HG03103 (cell line): ENCODE results near the gene KRT80.

Source experiments
- ATAC-seq: cut with Tn5 transposase; IDR thresholded peaks from one replicate; pipeline ENCODE4 v1.9.1; 2021; ENCODE audit warnings: low read depth; ENCODE audit not compliant: unreplicated experiment

Gene KRT80

DNA sequence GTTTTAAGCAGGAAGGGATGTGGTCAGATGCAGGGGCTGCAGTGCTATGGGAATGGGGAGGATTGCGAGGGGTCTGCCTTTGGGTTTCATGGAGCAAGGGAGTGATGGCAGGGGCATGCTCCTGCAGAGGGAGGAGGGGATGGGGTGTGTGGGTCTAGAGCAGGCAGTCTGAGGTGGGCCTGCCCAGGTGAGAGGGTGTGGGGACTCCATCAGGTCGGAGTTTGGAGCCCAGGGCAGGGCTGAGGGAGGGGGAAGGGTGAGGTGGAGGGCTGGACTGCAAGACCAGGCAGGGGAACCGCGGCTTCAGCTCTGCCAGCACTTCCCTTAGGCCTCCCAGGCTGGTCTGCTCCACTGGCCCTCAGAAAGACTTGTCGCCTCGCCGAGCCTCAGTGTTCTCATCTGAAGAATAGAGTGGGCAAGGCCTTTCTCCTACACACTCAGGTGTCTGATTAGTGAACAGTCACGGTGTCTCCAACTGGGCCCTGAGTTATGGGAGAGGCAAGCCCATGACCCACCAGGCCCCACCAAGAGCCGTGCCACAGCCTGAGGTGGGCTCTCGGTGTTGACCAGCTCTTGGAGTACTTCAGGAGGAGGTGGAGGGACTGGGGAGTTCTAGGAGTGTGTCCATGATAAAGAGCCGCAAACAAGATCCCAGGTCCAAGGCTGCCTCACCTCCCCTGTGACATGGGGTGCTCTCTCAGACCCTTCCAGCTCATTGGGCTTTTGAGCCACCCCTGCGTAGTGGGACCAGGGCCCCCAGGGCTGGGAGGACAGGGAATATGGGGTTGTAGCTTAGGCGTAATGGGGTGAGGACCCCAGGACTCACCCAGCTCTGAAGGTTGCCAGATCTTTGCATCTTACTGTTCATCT is 20.1 kb upstream of the KRT80 start:
- ATAC-seq = no peak

DNA sequence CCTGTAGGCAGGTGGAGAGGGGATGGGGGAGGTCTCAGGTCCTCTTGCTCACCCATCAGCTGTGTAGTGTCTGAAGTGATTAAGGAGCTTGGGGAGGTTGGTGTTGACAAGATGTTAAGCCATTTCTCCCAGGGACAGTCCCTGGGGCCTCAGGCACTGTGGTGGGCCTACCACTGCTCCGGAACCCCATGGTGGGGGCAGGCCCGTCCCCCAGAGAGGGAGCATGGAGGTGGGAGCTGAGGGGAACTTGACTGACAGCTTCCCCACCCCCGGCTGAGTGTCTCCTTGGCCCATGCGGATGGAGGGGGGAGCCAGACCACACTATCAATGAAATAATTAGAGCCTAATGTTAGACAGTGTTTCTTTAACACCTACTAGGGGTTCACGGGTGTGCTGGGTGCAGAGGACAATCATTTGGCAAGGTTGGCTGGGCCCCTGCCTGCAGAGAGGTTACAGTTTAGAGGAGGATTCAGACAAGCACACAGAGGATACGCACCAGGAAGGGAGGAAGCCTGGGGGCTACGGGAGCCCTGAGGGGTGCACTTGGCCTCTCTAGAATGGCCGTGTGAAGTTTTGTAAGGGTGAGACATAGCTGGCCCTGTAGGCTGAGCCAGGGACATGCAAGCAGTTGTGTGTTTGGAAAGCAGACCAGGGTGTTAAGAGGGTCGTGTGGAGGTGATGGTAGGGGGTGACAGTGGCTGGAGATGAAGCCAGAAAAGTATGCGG is 19.3 kb upstream of the KRT80 start:
- ATAC-seq = no peak

DNA sequence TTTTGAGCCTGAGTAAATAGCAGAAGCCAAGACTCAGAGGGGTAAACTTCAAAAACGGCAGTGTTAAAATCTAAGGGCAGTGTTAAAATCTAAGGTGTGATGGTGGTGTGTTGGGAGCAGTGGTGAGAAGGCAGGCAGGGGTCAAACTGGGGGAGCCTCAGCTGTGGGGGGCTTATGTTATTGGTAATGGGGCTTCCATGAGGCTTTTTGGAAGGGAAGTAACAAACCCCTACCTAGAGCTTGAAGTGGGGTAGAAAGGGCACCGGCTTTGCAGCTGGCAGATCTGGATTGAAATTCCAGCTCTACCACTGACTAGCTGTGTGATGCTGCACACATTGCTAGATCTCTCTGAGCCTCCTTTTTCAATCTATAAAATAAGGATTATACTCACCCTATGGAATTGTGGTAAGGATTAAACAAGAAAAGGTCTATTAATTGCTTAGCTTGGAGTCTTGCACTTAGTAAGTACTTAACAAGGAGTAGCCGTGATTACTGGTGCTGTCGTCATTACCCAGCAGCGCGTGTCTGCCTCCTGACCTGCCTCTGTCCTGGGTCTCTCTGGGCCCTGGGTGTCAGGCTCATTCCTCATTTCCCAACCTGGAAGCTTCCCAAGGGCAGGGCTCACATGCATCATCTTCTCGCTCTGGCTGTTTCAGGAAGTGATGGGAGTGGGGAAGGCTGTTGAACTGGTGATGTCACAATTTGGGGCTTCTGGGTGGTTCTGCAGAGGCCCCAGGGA is 18.5 kb upstream of the KRT80 start:
- no peak for ATAC-seq

DNA sequence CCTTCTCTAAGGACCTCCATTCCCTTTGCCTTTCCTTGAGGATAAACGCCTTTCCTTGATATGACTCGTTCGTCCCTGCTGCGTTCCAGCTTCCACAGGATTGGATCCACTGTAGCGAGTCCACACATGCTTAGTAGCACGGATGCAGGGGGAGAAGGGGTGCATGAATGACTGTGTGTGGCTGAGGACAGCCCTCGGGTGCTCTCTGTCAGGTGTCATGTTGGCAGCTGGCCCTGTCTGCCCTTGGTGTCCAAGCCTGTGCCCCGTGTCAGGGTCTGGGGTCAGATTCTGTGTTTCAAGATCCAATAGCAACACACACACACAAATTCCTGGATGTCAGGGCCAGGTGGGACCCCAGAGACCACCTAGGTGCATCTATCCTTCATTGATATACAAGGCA is 17.5 kb upstream of the KRT80 start:
- no peak for ATAC-seq

DNA sequence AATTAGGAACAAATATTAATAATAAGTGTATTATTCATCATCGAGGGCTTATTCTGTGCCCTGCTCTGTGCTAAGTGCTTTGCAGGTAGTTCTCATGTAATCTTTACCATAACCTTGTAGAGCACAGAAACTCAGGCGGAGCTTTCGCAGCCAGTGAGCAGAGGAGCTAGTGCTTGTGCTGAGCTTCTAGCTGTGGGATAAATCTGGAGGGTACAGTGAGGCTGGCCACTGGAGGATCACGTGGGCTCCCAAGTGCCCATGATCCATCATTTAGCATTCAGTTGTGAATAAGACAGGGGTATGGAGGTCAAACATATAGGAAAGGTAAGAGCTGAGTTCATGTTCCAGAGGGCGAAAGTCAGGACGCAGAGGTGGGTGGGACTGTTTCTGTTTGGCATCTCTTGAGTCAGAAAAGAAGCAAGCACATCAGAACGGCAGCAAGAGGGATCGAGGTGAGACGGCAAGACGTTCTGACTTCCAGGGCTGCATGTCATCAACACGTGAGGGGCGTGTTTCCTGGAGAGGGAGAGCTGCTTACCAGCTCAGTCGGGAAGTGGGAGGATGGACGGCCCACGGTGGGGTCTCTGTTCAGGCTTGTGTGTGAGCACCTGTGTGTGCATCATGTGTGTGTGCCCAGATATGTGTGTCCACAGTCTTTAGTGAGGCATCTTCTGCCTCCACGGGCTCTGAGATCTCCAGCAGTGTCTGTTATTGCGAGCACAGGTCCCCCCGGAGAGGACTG is 16.8 kb upstream of the KRT80 start:
- ATAC-seq = no peak

DNA sequence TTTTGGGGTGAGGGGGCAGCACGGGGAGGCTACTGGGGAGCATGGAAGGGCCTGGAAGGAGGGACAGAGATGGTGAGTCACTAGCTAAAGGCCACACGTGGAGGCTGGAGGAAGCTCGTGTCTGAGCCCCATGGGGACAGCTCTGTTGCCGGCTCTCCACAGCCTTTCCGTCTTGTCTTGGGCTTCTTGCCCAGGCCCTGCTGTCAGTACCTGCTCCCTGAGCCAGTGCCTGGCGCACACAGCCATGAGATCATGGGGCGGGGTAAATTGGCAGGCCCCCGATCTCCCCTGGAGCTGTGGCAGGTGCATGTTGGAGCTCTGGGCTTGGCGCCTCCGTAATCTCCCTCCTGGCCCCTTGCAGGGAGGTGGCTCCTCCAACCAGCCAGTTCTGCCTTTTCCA is 16.1 kb upstream of the KRT80 start:
- no peak for ATAC-seq

DNA sequence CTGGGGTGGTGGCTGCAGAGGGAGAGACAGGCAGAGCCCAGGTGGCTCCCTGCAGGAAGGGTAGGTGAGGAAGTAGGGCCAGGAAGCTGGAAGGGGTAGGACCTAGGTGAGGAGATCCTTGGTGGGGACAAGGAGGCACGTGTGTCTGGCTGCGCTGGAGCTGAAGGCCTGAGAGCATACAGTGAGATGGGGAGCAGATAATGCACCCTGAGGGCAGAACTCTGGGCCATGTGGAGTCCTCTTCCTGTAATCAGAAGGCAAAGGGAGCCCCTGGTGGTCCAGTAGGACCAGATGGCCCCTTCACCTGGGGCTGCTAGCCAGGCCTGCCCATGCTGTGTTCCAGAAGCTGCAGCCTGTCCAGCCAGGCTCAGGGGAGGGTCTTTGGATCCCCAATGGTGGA is 15.3 kb upstream of the KRT80 start:
- no peak for ATAC-seq

DNA sequence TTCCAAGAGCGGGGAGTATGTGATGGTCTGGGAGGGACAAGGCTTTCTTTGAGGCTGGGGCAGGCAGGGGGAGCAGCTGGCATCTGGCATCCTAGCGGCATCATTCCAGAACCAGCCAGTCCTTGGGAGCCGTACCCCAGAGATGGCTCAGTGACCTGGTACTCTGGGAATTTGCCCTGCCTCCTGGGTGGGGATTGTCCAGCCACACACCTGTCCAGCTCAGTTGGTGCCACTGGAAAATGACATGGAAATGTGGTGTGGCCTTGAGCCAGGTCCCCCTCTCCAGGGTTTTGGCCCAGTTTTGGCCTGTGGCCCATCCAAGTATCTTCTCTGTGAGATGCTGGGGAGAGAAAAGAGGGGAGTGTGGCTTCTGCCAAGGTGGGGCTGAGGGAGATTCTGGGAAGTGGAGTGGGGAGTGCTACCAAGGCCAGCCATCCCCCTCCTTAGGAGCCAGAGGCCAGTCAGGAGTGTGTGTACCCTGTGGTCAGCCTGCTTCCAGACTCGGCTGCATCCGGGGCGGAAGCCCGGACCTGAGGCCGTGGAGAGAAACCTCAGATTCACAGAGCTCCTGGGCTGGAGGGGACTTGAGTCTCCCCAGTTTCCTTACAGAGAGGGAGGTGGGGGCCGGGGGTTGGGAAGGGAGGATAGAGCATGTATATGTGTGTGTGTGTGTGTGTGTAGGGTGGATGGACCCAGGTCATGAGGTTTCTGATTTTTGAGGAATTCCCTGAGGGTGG is 14.7 kb upstream of the KRT80 start:
- no peak for ATAC-seq

DNA sequence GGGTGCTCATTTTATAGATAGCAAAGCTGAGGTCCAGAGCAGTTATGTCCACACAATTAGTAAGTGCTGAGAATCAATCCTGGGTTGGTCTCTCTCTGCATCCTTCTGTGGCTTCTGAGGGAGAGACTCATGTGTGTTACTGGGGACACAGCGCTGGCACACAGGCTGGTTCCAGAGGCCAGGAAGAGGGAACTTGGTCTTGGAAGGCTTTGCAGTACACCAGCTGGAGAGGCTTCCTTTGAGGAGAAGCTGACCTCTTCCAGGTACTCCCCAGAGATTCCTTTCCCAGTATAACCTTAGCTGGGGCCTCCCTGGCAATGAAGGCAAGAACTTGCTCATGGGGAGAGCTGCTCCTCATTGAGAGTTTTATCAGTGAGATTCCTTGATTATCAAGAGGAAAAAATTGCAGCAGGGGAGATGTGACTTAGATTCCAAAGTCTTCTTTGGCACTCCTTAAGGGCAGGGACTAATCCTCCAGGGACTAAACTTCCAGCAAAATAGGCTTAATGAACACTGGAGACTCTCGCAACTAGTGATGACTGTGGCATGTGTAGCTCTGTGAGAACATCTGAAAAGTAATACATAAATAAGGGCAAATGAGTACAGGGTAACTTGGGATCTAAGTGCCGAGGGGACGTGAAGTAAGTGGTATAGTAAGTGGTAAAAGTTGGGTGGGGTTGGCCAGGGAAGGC is 13.9 kb upstream of the KRT80 start:
- no peak for ATAC-seq

DNA sequence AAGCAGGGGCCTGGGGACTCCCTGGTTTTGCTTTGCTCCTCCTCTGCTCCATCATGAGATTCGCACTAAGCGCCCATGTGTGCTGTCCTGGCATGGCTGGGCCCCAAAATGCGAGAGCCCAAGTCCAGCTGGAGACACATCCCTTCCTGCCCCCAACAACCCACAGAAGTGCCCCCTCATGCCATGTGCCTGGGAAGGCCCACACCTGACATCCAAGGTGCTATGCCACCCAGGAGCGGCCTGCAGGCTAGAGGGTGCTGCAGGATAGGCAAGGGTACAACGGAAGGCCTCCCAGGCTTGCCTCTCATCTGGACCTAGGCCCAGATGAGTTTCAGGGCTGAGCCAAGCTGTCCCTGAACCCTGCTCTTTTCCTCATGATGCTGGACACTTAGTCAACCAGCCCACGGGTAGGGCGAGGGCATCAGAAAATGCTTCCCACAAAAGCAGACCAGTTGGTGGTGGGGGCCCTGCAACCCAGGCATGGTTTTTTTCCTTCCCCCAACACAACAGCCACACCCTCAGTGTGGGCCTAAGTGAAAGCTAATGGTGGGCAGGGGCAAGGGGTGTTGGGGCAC is 13.2 kb upstream of the KRT80 start:
- ATAC-seq = no peak

DNA sequence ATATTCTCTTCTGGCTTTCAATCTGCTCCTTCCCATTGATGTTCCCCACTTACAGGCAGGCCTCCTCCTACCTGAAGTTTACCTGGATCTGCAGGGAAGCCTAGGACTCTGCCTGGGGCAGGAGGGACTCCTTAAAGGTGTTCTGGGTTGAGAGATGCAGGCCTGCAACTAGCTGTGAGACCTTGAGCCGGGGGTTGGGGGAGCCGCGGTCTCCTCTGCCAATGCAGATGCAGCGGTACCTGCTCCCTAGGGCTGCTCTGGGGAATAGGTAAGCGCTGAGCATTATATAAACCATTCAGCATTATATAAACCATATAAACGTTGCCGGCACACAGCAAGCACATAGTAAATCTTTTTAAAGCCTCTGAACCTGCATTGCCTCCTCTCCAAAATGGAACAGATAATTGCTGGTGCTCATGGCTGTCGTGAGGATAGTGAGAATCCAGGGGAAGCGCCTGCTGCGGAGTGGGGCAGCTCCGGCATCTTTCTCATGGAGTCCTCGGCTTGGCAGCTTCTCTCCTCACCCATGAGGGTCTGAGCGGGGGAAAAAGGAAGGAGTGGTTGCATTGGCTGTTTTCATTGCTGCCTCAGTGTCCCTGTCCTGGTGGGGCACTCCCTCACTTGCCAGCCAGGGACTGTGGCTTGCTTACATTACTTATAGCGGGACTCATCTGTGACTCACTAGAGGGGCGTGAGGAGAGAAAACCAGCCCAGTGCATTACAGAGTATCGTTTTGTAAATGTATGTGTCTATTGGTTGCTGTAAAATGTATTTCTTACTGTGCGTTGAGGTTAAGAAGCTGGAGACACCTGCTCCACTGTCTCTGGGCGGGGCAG is 12.5 kb upstream of the KRT80 start:
- ATAC-seq = no peak

DNA sequence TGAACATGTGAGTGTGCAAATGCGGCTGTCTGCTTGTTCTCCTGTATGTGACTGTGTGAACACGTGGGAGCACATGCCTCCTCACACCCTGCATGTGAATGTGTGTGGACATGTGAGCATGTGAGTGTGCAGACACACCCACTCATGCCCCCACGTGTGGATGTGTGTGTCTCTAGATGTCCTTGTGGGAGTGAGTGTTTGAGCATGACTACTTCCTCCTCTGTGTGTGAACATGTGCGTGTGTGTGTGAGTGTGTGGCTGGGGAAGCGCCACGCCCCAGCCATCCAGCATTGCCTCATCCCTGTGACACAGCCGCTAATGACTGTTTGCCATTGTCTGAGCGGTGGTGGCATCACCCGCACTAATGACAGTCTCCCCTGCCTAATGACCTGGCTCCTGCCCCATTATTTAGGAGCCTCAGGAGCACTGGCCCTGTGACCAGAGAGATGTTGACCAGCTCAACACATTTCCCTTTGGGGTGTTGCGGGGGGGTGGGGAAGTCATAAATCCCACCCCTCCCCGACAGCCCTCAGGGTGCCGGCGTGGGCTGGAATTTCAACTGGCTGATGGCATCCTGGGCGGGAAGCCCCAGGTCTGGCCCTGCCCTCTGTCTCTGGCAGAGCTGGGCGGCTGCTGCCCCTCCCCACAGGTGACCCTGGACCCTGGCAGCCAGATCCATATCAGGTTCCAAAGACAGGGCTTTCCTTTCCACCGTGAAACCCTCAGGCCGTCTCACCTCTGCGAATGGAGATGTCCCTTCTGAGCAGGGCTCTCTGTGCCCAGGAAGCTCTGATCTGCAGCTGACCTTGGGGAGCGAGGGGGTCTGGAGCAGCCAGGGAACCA is 11.5 kb upstream of the KRT80 start:
- no peak for ATAC-seq

DNA sequence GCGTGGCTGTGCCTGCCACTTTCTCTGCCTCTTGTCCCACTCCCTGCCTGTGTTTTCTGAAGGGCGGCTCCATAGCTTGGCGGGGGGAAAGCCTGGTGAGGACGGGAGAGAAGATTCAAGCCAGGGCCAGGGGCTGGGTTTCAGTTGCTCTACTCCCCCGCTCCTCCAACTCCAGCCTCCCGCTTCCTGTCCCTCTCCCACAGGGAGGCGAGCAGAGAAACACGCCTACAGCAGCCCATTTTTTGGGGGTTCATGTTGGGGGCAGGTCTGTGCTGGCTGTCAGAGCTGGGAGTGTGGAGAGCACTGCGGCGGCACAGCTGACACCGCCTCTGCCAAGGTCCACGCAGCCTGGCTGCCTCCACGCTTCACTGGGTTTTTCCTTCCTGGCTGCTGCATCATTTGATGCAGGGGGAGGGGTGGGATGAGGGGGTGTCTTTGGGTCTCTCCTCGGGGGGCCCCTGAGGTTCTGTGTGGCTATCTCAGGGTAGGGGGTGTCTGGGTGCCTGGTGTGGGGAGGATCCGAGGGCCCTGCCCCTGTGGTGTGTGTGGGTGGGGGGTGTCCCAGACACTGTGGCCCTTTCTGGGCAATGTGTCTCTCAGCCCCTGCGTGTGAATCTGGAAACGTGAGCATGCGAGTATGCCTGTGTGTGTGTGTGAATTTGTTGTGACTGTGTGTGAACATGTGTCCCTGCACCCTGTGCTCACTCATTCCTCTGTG is 10.7 kb upstream of the KRT80 start:
- ATAC-seq = no peak

DNA sequence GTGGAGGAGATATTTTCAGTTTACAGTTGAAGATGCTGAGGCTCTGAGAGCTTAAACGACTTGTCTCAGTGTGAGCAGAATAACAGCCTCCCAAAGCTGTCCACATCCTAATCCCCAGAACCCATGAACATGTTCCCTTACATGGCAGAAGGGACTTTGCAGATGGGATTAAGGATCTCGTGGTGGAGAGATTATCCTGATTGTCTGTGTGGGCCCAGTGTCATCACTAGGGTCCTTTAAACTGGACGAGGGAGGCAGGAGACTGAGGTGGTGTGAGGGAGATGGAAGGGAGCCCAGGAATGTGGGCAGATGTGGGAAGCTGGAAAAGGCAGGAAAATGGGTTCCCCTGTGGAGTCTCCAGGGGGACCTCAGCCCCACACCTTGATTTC is 9.6 kb upstream of the KRT80 start:
- no peak for ATAC-seq

DNA sequence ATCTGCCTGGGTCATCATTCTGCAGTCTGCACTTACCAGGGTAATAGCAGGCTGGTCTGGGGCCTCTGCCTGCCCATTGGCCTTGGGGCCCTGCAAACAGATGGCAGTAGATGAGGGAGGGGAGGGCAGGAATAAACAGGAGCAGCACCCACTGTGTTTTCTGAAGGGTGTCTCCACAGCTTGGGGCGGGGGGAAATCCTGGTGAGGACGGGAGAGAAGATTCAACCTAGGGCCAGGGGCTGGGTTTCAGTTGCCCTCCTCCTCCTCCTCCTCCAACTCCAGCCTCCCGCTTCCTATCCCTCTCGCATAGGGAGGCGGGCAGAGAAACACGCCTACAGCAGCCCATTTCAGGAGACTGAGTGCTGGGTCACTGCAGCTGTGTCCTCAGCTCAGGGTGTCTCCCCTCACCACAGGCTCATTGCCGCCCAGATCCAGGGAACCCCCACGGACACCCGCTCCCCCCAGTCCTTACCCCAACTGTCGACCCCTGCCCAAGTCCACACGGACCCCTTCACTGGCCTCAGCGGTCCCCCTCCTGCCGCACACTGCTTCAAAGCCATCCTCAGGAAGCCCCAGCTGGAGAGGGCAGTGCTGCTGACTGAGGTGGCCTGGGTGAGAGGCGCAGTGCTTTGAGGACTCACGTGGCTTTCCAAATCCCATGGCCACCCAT is 9.1 kb upstream of the KRT80 start:
- no peak for ATAC-seq

DNA sequence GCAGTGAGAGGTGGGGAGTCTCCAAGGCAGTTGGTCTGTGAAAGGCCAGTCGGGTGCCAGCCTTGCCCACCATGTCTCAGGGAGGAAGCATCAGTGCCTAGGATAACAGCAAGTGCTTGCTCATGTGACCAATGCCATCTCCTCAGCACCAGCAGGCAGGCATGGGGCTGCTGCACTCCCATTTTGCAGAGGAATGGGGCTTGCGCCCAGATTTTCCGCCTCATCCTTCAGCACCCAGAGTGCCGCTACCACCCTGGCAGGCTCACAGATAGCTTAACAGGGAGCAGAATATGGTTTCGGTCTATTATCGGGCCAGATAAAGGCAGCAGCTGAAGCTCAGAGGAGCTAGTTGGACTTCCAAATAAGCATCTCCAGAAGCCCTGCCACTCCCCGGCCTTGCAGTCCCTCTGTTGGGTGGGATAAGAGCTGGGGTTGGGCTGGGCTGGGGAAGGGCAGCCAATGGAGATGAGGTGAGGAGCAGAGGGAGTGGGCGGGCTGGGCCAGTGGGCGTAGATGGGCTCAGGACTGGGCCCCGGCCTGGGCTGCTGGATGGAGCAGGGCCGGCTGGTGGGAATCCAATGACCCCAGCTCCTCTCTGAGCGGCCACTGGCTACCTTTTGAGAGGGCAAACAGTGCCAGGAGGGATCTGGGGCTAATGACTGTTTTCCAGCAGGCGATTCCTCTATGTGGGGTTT is 8.4 kb upstream of the KRT80 start:
- ATAC-seq = no peak
